T-helper 2 cell treated with Interferon-gamma antibody and Interleukin-4, amounts not matched to agents 5 μg/mL and 100 μg/mL, for 36 hours (primary cell): ENCODE measurements around the gene COL20A1.

Experiments used
- DNase-seq: peaks from one replicate; pipeline ENCODE4 v3.0.0; 2021; ENCODE audit warnings: low spot score
- H3K27ac Mint-ChIP-seq: one replicate; pipeline ENCODE4 v1.8.0; 2021; ENCODE audit warnings: mild to moderate bottlenecking, mixed read lengths
- H3K27me3 Mint-ChIP-seq: one replicate; pipeline ENCODE4 v1.8.0; 2021; ENCODE audit warnings: low read depth, mixed read lengths
- H3K36me3 Mint-ChIP-seq: one replicate; pipeline ENCODE4 v1.8.0; 2021; ENCODE audit warnings: low read depth, mixed read lengths
- H3K4me1 Mint-ChIP-seq: one replicate; pipeline ENCODE4 v1.8.0; 2021; ENCODE audit warnings: low read depth, mixed read lengths
- H3K4me3 Mint-ChIP-seq: one replicate; pipeline ENCODE4 v1.8.0; 2022; ENCODE audit warnings: mild to moderate bottlenecking, moderate library complexity, mixed read lengths
- H3K9me3 Mint-ChIP-seq: one replicate; pipeline ENCODE4 v1.8.0; 2021; ENCODE audit warnings: mixed read lengths

COL20A1 gene

GRCh38 chr20:63366390-63367365 is 73.7 kb downstream of the COL20A1 start:
- Mint-ChIP-seq H3K36me3 (no peaks in the 10 kb centered on the region), H3K4me1 (no peaks in the 10 kb centered on the region), H3K27ac (no peak overlapping the region), H3K9me3 (no peaks in the 10 kb centered on the region), H3K27me3 (peaks cover 8% of the 10 kb centered on the region), H3K4me3 (no peak overlapping the region)
- no peak for DNase-seq

GRCh38 chr20:63367446-63368055 is 74.6 kb downstream of the COL20A1 start:
- Mint-ChIP-seq H3K4me3 (no peak overlapping the region), H3K9me3 (no peaks in the 10 kb centered on the region), H3K27me3 (peaks cover 5% of the 10 kb centered on the region), H3K36me3 (no peaks in the 10 kb centered on the region), H3K4me1 (no peaks in the 10 kb centered on the region), H3K27ac (no peak overlapping the region)
- DNase-seq: no peak

- no peak for DNase-seq
- Mint-ChIP-seq H3K4me1 (no peaks in the 10 kb centered on the region), H3K4me3 (no peak overlapping the region), H3K27me3 (no peaks in the 10 kb centered on the region), H3K36me3 (no peaks in the 10 kb centered on the region), H3K27ac (no peak overlapping the region), H3K9me3 (no peaks in the 10 kb centered on the region)
Measured at GRCh38 chr20:63368151-63368550, 75.2 kb downstream of the COL20A1 start.

- no peak for DNase-seq
- Mint-ChIP-seq H3K36me3 (no peaks in the 10 kb centered on the region), H3K27me3 (no peaks in the 10 kb centered on the region), H3K27ac (no peak overlapping the region), H3K9me3 (no peaks in the 10 kb centered on the region), H3K4me3 (no peak overlapping the region), H3K4me1 (no peaks in the 10 kb centered on the region)
Measured at GRCh38 chr20:63369024-63369530, 76.1 kb downstream of the COL20A1 start.

- DNase-seq: no peak
- no peaks in the 10 kb centered on the region for H3K27me3 Mint-ChIP-seq
Measured at GRCh38 chr20:63369724-63370617, 77.0 kb downstream of the COL20A1 start.

GRCh38 chr20:63370618-63371187 is 77.7 kb downstream of the COL20A1 start:
- H3K4me3 Mint-ChIP-seq: no peak overlapping the region
- no peaks in the 10 kb centered on the region for H3K27me3 Mint-ChIP-seq
- no peaks in the 10 kb centered on the region for H3K36me3 Mint-ChIP-seq
- no peaks in the 10 kb centered on the region for H3K9me3 Mint-ChIP-seq
- no peak for DNase-seq
- H3K4me1 Mint-ChIP-seq: no peaks in the 10 kb centered on the region
- H3K27ac Mint-ChIP-seq: no peak overlapping the region

More at GRCh38 chr20:63369724-63370617, 77.0 kb downstream of the COL20A1 start:
- no peaks in the 10 kb centered on the region for H3K9me3 Mint-ChIP-seq
- H3K4me1 Mint-ChIP-seq: no peaks in the 10 kb centered on the region
- no peak overlapping the region for H3K4me3 Mint-ChIP-seq
- H3K27ac Mint-ChIP-seq: no peak overlapping the region
- H3K36me3 Mint-ChIP-seq: no peaks in the 10 kb centered on the region

GRCh38 chr20:63371291-63371865 is 78.4 kb downstream of the COL20A1 start:
- Mint-ChIP-seq H3K9me3 (no peaks in the 10 kb centered on the region), H3K4me3 (no peak overlapping the region), H3K27me3 (no peaks in the 10 kb centered on the region)

GRCh38 chr20:63372971-63373885 is 80.2 kb downstream of the COL20A1 start:
- no peaks in the 10 kb centered on the region for H3K9me3 Mint-ChIP-seq
- no peaks in the 10 kb centered on the region for H3K36me3 Mint-ChIP-seq
- H3K27me3 Mint-ChIP-seq: no peaks in the 10 kb centered on the region
- no peak overlapping the region for H3K4me3 Mint-ChIP-seq
- no peaks in the 10 kb centered on the region for H3K4me1 Mint-ChIP-seq
- no peak overlapping the region for H3K27ac Mint-ChIP-seq
- no peak for DNase-seq

More at GRCh38 chr20:63371291-63371865, 78.4 kb downstream of the COL20A1 start:
- DNase-seq: no peak
- H3K36me3 Mint-ChIP-seq: no peaks in the 10 kb centered on the region
- no peak overlapping the region for H3K27ac Mint-ChIP-seq
- no peaks in the 10 kb centered on the region for H3K4me1 Mint-ChIP-seq

- Mint-ChIP-seq H3K9me3 (no peaks in the 10 kb centered on the region), H3K4me1 (no peaks in the 10 kb centered on the region), H3K36me3 (no peaks in the 10 kb centered on the region), H3K27ac (no peak overlapping the region), H3K27me3 (no peaks in the 10 kb centered on the region), H3K4me3 (no peak overlapping the region)
- no peak for DNase-seq
Measured at GRCh38 chr20:63373996-63374395, 81.0 kb downstream of the COL20A1 start.

- DNase-seq: no peak
- Mint-ChIP-seq H3K4me3 (no peak overlapping the region), H3K36me3 (no peaks in the 10 kb centered on the region), H3K4me1 (no peaks in the 10 kb centered on the region), H3K9me3 (no peaks in the 10 kb centered on the region), H3K27ac (no peak overlapping the region), H3K27me3 (no peaks in the 10 kb centered on the region)
Measured at GRCh38 chr20:63374504-63374903, 81.5 kb downstream of the COL20A1 start.

- no peaks in the 10 kb centered on the region for H3K4me1 Mint-ChIP-seq
- H3K27me3 Mint-ChIP-seq: no peaks in the 10 kb centered on the region
- H3K9me3 Mint-ChIP-seq: no peaks in the 10 kb centered on the region
- no peak for DNase-seq
- H3K36me3 Mint-ChIP-seq: no peaks in the 10 kb centered on the region
- no peak overlapping the region for H3K4me3 Mint-ChIP-seq
- no peak overlapping the region for H3K27ac Mint-ChIP-seq
Measured at GRCh38 chr20:63375438-63375837, 82.5 kb downstream of the COL20A1 start.
